Left lung (tissue), 10 donors: ENCODE results near the gene AHNAK2. TPM values are rescaled to one million over a fixed set of nuclear protein-coding genes. Genes with fewer than 3 reads are reported as not detected.

Experiments
- ATAC-seq: fragments of 200-7000 bp; cut with Tn5 transposase; one replicate; pipeline ENCODE4 v1.9.1; 2020; ENCODE audit warnings: moderate library complexity
- DNase-seq, 4 donors: peaks; one replicate each; pipeline ENCODE4 v3.0.0-alpha.2; 2013 to 2020
- H3K27ac ChIP-seq, 2 donors: fragments of 200-600 bp; sonication (generic) in 1 of 2; one replicate each; pipeline versions ENCODE4 v1.5.0 to v1.8.0; 2020 to 2021
- H3K27me3 ChIP-seq, 2 donors: fragments of 200-600 bp; sonication (generic) in 1 of 2; one replicate each; pipeline versions ENCODE4 v1.5.0 to v1.8.0; 2020 to 2021
- H3K36me3 ChIP-seq, 2 donors: fragments of 200-600 bp; sonication (generic) in 1 of 2; one replicate each; pipeline versions ENCODE4 v1.5.0 to v1.8.0; 2020 to 2021
- H3K4me1 ChIP-seq, 2 donors: fragments of 200-600 bp; one replicate each; pipeline ENCODE4 v1.8.0; 2021
- H3K4me3 ChIP-seq, 2 donors: fragments of 200-600 bp; sonication (generic) in 1 of 2; one replicate each; pipeline versions ENCODE4 v1.5.0 to v1.8.0; 2020 to 2021; ENCODE audit warnings: mild to moderate bottlenecking in 1 of 2
- H3K9me3 ChIP-seq, 2 donors: fragments of 200-600 bp; sonication (generic) in 1 of 2; one replicate each; pipeline versions ENCODE4 v1.5.0 to v1.8.0; 2020 to 2021
- intact Hi-C, 2 donors: fragments of 100-400 bp; cut with DNase I; formaldehyde crosslinking; loops; one replicate each; pipeline versions ENCODE4 v1.11.2 to v1.14.2; 2022
- polyA plus RNA-seq, 6 donors: library from polyadenylated mRNA; unstranded; fragments of 120-200 nt; gene quantifications; one replicate each; pipeline ENCODE4 v1.2.1, GENCODE V29; 2013; ENCODE audit not compliant: insufficient read length in 6 of 6
- total RNA-seq, 2 donors: library from RNA; stranded (reverse); fragmentation: NEBNext Ultra II Directional; extraction: Animal tissue kit (Norgen Biotek cat#: 25700); gene quantifications; one replicate each; pipeline ENCODE4 v1.2.1, GENCODE V29; 2021
- TF ChIP-seq, protein P1 (sequence below), 2 donors: fragments of 200-600 bp; sonication (generic) in 1 of 2; IDR thresholded peaks; one replicate each; pipeline versions ENCODE4 v1.5.0 to v1.8.0; 2021; ENCODE audit warnings: antibody characterized with exemption in 2 of 2
- donor health status: DM: no; HTN: yes; CAD: no.
- donor health status: DM: no; HTN: no; CAD: no.

AHNAK2 gene
- total and polyA plus RNA-seq, 8 donors = 1.4 to 22.3 (median 2.5) TPM

DNA sequence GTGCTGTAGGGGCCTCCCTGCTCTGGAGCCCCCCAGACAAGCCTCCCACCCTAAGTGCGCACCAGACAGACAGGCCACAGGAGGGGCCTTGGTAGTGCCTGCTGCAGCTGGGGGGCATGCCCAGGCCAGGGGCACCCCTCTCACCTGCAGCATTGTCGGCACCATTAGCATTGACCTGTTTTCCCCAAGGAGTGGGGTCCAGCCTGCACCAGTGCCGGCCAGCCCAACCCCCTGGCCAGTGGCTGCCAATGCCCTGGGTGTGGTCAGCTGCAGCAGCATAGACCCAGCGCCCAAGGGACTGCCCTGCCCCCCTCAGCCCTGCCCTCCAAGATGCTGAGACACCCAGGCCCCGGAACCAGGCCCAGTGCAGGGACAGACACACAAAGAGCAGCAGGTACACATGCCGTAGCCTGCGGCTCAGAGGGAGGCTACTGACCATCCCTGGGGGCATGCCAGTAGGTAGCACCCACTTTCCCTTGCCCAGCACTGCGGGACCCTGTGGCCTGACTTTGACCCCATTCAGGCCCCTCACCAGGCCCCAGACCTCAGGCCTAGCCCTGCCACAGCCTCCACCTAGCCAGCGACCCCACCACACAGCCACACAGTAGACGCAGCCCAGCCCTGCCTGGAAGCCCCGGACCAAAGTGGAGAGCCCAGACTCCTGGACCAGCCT is 1.0 kb downstream of the AHNAK2 start:
- Histone ChIP-seq H3K27me3 (peaks cover 0 to 32% of the 10 kb centered on the region in 2 donors), H3K9me3 (no peaks in the 10 kb centered on the region), H3K4me1 (peaks cover 38 to 80% of the 10 kb centered on the region in 2 donors), H3K27ac (no peak overlapping the region), H3K36me3 (no peaks in the 10 kb centered on the region), H3K4me3 (peak overlapping the region in 1 of 2 donors; percentile 37)
- TF ChIP-seq, protein P1, sequence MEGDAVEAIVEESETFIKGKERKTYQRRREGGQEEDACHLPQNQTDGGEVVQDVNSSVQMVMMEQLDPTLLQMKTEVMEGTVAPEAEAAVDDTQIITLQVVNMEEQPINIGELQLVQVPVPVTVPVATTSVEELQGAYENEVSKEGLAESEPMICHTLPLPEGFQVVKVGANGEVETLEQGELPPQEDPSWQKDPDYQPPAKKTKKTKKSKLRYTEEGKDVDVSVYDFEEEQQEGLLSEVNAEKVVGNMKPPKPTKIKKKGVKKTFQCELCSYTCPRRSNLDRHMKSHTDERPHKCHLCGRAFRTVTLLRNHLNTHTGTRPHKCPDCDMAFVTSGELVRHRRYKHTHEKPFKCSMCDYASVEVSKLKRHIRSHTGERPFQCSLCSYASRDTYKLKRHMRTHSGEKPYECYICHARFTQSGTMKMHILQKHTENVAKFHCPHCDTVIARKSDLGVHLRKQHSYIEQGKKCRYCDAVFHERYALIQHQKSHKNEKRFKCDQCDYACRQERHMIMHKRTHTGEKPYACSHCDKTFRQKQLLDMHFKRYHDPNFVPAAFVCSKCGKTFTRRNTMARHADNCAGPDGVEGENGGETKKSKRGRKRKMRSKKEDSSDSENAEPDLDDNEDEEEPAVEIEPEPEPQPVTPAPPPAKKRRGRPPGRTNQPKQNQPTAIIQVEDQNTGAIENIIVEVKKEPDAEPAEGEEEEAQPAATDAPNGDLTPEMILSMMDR (IDR thresholded peaks at IDR 0.05) = no peak
- DNase-seq (peak in 2 of 4 donors; percentile 34 to 68), ATAC-seq (no peak)
- intact Hi-C loops = loop anchor here in 1 of 2 donors (5.0 kb wide), 1 partner anchor 70 kb away; no protein-coding TSS in a partner anchor

GRCh38 chr14:104976198-104977007 is 1.8 kb downstream of the AHNAK2 start:
- intact Hi-C loops = loop anchor here in 1 of 2 donors (5.0 kb wide), 1 partner anchor 71 kb away; no protein-coding TSS in a partner anchor
- no peak overlapping the region for H3K4me3 ChIP-seq
- H3K27ac ChIP-seq = no peak overlapping the region
- ATAC-seq (peak; percentile 43), DNase-seq (peak in 3 of 4 donors; percentile 78 to 97 (median 86))
- H3K4me1 ChIP-seq = peaks cover 45 to 86% of the 10 kb centered on the region in 2 donors
- TF ChIP-seq, protein P1 (IDR thresholded peaks at IDR 0.05) = peak; percentile 91 to 96
- peaks cover 0 to 32% of the 10 kb centered on the region in 2 donors for H3K27me3 ChIP-seq
- no peaks in the 10 kb centered on the region for H3K9me3 ChIP-seq
- no peaks in the 10 kb centered on the region for H3K36me3 ChIP-seq

GRCh38 chr14:104975481-104976197 is 2.5 kb downstream of the AHNAK2 start:
- TF ChIP-seq, protein P1 (IDR thresholded peaks at IDR 0.05) = no peak
- Histone ChIP-seq H3K27ac (no peak overlapping the region), H3K4me3 (no peak overlapping the region), H3K4me1 (peaks cover 49 to 93% of the 10 kb centered on the region in 2 donors), H3K27me3 (peaks cover 0 to 32% of the 10 kb centered on the region in 2 donors), H3K36me3 (no peaks in the 10 kb centered on the region), H3K9me3 (no peaks in the 10 kb centered on the region)
- DNase-seq = peak in 1 of 4 donors; percentile 57
- no peak for ATAC-seq
- intact Hi-C loops = loop anchor here in 1 of 2 donors (5.0 kb wide), 1 partner anchor 72 kb away; no protein-coding TSS in a partner anchor

DNA sequence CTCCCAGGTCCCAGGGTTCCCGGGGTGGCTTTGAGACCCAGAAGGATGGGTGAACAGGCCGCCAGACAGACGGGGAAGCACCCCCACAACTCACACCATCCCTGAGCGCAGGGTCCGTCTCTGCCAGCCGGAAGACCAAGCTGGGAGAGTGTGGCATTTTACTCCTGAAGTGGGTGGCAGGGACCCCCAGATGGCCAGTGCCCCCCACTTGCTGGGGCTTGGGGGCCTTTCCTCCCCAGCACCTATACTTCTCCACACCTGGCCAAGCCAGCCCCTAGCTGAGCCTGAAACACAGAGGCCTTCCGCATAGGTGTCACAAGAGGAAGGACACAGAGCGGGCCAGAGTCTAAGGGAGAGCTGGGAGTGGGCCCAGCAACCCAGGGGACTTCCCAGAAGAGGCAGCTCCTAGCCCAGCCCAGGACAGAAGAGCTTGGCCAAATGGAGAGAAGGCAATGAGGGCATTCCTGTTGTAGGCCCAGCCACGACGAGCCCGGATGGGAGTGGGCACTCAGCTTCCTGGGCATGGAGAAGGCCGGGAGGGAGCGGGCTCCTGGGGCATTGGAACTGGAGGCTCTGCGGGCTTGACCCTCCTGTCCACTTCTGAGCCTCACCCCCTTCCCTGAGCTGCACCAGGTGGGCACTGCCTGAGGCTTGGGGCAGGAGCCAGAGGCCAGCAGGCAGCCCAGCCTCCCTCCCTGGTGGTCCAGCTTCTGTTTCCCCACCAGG is 3.3 kb downstream of the AHNAK2 start:
- Histone ChIP-seq H3K27ac (peak overlapping the region in 1 of 2 donors; percentile 86), H3K9me3 (no peaks in the 10 kb centered on the region)

More for the DNA sequence above, 3.3 kb downstream of the AHNAK2 start:
- Histone ChIP-seq H3K27me3 (peaks cover 0 to 32% of the 10 kb centered on the region in 2 donors), H3K4me1 (peaks cover 53 to 94% of the 10 kb centered on the region in 2 donors), H3K36me3 (no peaks in the 10 kb centered on the region), H3K4me3 (no peak overlapping the region)
- TF ChIP-seq, protein P1 (IDR thresholded peaks at IDR 0.05) = no peak
- DNase-seq = peak in 1 of 4 donors; percentile 63
- intact Hi-C loops = loop anchor here in 1 of 2 donors (5.0 kb wide), 1 partner anchor 72 kb away; no protein-coding TSS in a partner anchor
- ATAC-seq = no peak
